Skeletal muscle satellite cell (primary cell): ENCODE results near the gene ZNF644.
"Not testable (repeated sequence)": the region's sequence is repeated elsewhere in the genome, so short reads cannot be mapped to it uniquely, and the experiment has no call there.

ENCODE experiments used
- H3K27me3 ChIP-seq: 2 replicates; pipeline ENCODE4 v1.7.0; 2013; ENCODE audit warnings: low read length; ENCODE audit not compliant: control insufficient read depth, insufficient read depth
- H3K36me3 ChIP-seq: 2 replicates; pipeline ENCODE4 v1.7.0; 2013; ENCODE audit warnings: mild to moderate bottlenecking, control low read depth, low read length; ENCODE audit not compliant: insufficient read depth
- H3K4me1 ChIP-seq: 2 replicates; pipeline ENCODE4 v1.7.0; 2013; ENCODE audit warnings: low read length; ENCODE audit not compliant: control insufficient read depth, insufficient read depth
- H3K4me2 ChIP-seq: 2 replicates; pipeline ENCODE4 v1.7.0; 2013; ENCODE audit warnings: mild to moderate bottlenecking, low read length
- H3K4me3 ChIP-seq: 2 replicates; pipeline ENCODE4 v1.7.0; 2013; ENCODE audit warnings: low read length
- H3K9ac ChIP-seq: 2 replicates; pipeline ENCODE4 v1.7.0; 2013; ENCODE audit warnings: mild to moderate bottlenecking, low read depth, low read length, moderate library complexity
- H3K9me3 ChIP-seq: replicated peaks from 2 replicates; pipeline ENCODE4 v1.7.0; 2013; ENCODE audit warnings: mild to moderate bottlenecking, control low read depth, low read length

Gene ZNF644

DNA sequence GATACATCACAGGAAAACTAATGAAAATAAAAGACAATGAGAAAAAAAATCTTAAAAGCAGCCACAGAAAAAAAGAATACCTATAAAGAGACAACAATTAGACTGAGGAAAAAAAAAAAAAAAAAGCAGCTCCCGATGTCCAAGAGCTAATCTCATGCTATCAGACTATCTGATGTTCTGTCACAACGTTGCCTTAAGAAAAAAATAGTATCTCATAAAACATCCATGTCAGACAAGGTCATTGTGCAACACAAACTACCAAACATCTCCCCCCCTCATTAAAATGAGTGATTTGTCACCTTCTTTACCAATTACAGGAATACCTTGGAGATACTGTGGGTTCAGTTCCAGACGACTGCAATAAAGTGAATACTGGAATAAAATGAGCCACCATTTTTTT is 68.9 kb downstream of the ZNF644 start:
- Histone ChIP-seq H3K4me2 (no peak overlapping the region), H3K36me3 (no peaks in the 10 kb centered on the region), H3K9ac (no peak overlapping the region), H3K4me3 (no peak overlapping the region), H3K4me1 (peaks cover 12% of the 10 kb centered on the region), H3K27me3 (no peaks in the 10 kb centered on the region), H3K9me3 (no peaks in the 10 kb centered on the region)

DNA sequence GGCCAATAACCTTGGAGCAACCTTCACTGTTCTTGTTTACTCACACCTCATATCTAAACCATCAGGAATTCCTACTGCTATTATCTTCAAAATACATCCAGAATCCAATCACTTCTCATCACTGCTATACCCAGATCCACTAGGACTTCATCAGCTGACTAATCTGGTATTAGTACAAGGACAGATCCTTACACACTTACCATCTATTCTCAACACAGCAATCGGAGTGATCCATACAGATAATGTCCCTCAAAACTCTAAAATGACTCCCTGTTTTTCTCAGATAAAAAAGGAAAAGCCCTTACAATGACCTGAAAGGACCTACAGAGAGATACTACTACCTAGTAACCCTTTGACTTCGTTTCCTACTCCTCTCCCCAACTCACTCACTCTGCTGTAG is 70.8 kb downstream of the ZNF644 start:
- H3K36me3 ChIP-seq: no peaks in the 10 kb centered on the region
- H3K9ac ChIP-seq: no peak overlapping the region
- no peaks in the 10 kb centered on the region for H3K27me3 ChIP-seq
- no peak overlapping the region for H3K4me3 ChIP-seq
- no peaks in the 10 kb centered on the region for H3K9me3 ChIP-seq
- no peak overlapping the region for H3K4me2 ChIP-seq
- H3K4me1 ChIP-seq: no peaks in the 10 kb centered on the region

DNA sequence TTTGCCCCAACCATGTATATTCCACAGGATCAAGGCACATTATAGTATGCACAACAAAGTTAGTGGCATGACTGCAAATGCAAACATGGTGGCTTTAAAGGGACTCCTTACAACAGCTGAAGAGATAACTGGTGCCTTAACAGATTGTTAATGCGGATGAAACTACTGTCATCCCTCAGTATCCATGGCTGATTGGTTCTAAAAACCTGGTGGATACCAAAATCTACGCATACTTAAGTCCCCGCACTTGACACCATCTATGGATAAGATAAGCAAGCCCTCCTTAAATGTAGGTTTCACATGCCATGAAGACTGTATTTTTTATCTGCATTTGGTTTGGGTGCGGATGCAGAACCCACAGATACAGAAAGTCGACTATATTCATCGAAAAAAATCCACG is 73.5 kb downstream of the ZNF644 start:
- no peaks in the 10 kb centered on the region for H3K36me3 ChIP-seq
- H3K9me3 ChIP-seq: no peaks in the 10 kb centered on the region
- no peaks in the 10 kb centered on the region for H3K27me3 ChIP-seq
- H3K4me2 ChIP-seq: no peak overlapping the region
- no peak overlapping the region for H3K4me3 ChIP-seq
- no peaks in the 10 kb centered on the region for H3K4me1 ChIP-seq
- no peak overlapping the region for H3K9ac ChIP-seq

DNA sequence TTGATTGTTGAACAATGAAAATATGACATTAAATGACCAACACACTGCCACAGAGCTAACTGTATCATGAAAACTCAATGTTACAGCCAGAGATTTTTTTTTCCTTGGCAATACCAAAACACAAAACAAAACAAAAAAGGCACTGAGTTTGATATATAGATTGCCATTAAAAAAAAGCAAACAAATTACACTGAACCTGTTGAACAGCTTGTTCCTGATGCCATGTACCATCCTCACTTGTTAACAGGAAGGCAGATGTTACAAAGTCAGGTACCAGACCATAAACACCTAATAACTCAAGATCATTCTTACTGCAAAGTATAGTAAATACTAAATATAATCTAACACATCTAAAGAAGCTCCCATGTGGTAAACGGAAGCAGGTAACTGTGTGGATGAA is 75.2 kb downstream of the ZNF644 start:
- Histone ChIP-seq H3K4me3 (no peak overlapping the region), H3K9me3 (no peaks in the 10 kb centered on the region), H3K9ac (no peak overlapping the region), H3K4me2 (no peak overlapping the region), H3K27me3 (no peaks in the 10 kb centered on the region), H3K36me3 (no peaks in the 10 kb centered on the region), H3K4me1 (no peaks in the 10 kb centered on the region)

DNA sequence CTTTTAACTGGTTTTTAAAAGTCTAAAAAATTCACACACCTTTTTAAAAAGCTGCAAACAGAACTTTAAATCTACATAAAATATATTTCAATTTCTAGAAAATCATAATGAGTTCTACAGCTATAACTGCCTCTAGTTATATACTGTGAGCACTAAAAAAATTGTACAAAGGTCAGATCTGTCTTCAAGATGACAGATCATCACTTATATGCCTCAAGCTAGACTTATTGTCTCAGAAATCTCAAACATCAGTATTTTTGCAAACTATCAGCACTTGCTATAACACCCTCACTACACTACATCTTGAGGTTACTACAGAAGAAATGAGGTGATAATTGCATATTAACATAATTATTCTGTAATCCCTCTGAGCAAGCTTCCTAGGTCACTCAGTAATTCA is 76.5 kb downstream of the ZNF644 start:
- no peak overlapping the region for H3K9ac ChIP-seq
- H3K4me1 ChIP-seq: no peaks in the 10 kb centered on the region
- no peak overlapping the region for H3K4me2 ChIP-seq
- H3K36me3 ChIP-seq: peaks cover 7% of the 10 kb centered on the region
- H3K9me3 ChIP-seq: no peaks in the 10 kb centered on the region
- no peak overlapping the region for H3K4me3 ChIP-seq
- H3K27me3 ChIP-seq: no peaks in the 10 kb centered on the region

DNA sequence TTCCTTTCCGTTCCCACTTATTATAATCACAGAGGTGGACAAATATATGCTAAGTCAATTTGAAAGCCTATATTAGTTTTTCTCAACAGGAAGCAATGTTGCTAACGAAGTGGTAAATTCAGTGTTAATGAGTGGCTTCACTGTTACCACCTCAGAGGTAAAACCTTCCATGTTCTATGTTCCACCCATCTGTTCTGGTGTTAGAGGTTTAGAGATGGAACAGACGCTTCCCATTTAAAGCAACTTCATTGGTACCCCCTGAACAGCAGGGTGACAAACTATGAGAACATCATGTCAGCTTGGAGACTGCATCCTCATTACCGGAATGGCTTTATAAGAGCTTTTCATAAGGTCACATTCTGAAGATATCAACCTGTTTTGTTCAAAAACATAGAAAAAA is 77.9 kb downstream of the ZNF644 start:
- H3K4me2 ChIP-seq: no peak overlapping the region
- no peaks in the 10 kb centered on the region for H3K9me3 ChIP-seq
- no peak overlapping the region for H3K9ac ChIP-seq
- no peak overlapping the region for H3K4me3 ChIP-seq
- H3K4me1 ChIP-seq: no peaks in the 10 kb centered on the region
- H3K36me3 ChIP-seq: peaks cover 19% of the 10 kb centered on the region
- H3K27me3 ChIP-seq: no peaks in the 10 kb centered on the region

DNA sequence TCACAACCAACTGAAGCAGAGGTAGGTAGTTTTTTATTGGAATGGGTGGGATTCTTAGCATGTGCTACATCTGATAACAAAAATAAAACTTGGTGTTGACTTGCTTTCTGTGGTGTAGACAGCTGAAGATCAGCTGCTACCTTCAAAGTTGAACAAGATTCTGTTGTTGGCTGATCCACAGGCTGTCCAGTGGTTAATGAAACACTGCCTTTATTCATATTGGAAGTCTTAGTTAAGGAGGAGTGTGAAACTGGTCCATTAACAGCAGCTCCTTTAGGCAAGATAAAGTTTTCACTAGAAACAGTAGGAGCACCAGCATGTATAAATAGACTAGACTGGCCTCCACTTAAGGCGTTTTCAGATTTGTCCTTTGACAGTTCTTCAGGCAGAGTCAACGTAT is 81.1 kb downstream of the ZNF644 start:
- Histone ChIP-seq H3K4me3 (no peak overlapping the region), H3K27me3 (no peaks in the 10 kb centered on the region), H3K4me1 (no peaks in the 10 kb centered on the region), H3K36me3 (peaks cover 19% of the 10 kb centered on the region), H3K9me3 (no peaks in the 10 kb centered on the region), H3K9ac (no peak overlapping the region), H3K4me2 (no peak overlapping the region)

DNA sequence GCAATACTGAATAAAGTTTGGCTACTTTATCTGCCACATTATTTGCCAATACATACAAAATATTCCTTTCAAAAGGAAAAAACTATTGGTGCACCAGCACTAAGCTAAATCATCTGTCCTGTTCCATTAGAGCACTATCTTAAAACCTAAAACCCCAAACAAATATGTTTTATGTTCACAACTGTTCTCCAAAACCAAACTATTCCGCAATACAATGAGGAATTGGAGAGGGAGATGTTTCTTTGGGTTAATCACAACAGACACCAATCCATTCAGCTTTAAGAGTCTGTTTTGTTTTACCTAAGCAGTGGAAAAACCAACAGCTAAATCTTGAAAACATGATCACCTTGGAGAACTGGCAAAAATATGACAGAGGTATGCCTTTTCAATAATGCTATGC is 85.1 kb downstream of the ZNF644 start:
- Histone ChIP-seq H3K4me1 (no peaks in the 10 kb centered on the region), H3K4me3 (no peak overlapping the region), H3K27me3 (no peaks in the 10 kb centered on the region), H3K9ac (no peak overlapping the region), H3K36me3 (peaks cover 19% of the 10 kb centered on the region), H3K4me2 (no peak overlapping the region), H3K9me3 (no peaks in the 10 kb centered on the region)

DNA sequence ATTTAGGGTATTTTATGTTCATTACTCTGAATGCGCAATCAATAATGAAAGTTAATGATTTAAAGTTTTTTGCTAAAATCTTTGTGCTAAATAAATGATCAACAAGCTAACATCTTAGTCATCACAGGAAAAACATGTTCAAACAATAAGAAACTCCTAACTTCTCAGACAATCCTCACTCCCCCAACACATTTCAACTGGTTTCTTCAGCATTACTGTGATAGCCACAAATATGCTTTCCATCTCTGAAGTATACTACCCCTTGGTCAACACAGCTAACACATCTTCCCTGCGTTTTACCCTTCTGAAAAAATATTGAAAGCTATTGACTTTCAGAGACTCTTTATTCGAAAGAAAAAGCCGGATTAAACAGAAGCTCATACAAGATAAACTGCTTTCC is 85.8 kb downstream of the ZNF644 start:
- Histone ChIP-seq H3K4me1 (no peaks in the 10 kb centered on the region), H3K4me3 (no peak overlapping the region), H3K9ac (no peak overlapping the region), H3K36me3 (peaks cover 19% of the 10 kb centered on the region), H3K27me3 (no peaks in the 10 kb centered on the region), H3K4me2 (no peak overlapping the region), H3K9me3 (no peaks in the 10 kb centered on the region)

DNA sequence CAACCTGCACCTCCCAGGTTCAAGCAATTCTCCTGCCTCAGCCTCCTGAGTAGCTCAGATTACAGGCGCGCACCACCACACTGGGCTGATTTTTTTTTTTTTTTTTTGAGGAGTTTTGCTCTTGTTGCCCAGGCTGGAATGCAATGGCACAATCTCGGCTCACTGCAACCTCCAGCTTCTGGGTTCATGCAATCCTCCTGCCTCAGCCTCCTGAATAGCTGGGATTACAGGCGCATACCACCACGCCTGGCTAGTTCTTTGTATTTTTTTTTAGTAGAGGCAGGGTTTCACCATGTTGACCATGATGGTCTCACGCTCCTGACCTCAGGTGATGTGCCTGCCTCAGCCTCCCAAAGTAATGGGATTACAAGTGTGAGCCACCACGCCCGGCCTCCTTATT is 93.6 kb downstream of the ZNF644 start:
- H3K4me2 ChIP-seq, H3K27me3 ChIP-seq, H3K36me3 ChIP-seq, H3K9ac ChIP-seq, H3K4me3 ChIP-seq, H3K9me3 ChIP-seq: not testable (repeated sequence)
- peaks cover 15% of the 10 kb centered on the region for H3K4me1 ChIP-seq

DNA sequence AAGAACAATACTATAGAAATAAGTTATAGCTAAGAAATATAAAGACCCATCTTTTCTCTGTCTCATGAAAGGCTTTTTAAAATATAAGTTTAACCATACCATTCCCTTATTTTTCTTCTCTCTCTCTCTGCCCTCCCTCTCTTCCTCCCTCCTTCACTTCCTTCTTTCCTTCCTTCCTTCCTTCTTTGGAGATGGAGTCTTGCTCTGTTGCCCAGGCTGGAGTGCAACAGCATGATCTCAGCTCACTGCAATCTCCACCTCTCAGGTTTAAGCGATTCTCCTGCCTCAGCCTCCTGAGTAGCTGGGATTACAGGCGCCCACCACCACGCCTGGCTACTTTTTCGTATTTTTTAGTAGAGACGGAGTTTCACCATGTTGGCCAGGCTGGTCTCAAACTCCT is 94.2 kb downstream of the ZNF644 start:
- peaks cover 15% of the 10 kb centered on the region for H3K4me1 ChIP-seq
- H3K9ac ChIP-seq, H3K4me2 ChIP-seq, H3K27me3 ChIP-seq, H3K4me3 ChIP-seq, H3K9me3 ChIP-seq, H3K36me3 ChIP-seq: not testable (repeated sequence)

DNA sequence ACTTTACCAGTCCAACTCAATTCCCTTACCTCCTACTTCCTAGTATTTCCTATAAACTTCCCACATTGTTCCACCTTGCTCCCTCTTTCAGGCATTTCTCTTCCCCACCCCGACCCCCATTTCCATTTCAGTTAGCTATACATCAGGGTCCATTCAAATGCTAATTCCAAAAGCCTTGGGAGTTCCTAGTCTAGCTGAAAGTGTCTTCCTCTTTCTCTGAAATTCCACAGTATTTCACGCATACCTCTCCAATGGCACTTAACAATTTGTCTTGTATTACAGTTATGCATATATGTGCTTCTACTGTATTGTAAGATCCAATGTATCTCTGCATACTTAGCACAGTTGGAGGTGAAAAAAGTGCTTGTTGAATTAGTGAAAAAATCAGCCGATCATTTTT is 94.9 kb downstream of the ZNF644 start:
- no peak overlapping the region for H3K4me3 ChIP-seq

More for the DNA sequence above, 94.9 kb downstream of the ZNF644 start:
- no peaks in the 10 kb centered on the region for H3K9me3 ChIP-seq
- no peak overlapping the region for H3K9ac ChIP-seq
- H3K36me3 ChIP-seq: no peaks in the 10 kb centered on the region
- H3K4me2 ChIP-seq: no peak overlapping the region
- H3K4me1 ChIP-seq: peaks cover 18% of the 10 kb centered on the region
- H3K27me3 ChIP-seq: no peaks in the 10 kb centered on the region
